Activated gamma-delta T cell treated with anti-CD3 and anti-CD28 coated beads, Interleukin-2, amount 50 U/mL, for 16 hours (primary cell): ENCODE measurements around the gene MYL3.

Source experiments
- DNase-seq: peaks from one replicate; pipeline ENCODE4 v3.0.0-alpha.2; 2020; ENCODE audit warnings: low read depth

MYL3 gene

GRCh38 chr3:46899151-46900006, 36.1 kb upstream of the MYL3 start:
- DNase-seq: no peak

- DNase-seq: no peak
Observed at GRCh38 chr3:46898321-46899150, 35.3 kb upstream of the MYL3 start.

- no peak for DNase-seq
Observed at GRCh38 chr3:46897829-46898320, 34.6 kb upstream of the MYL3 start.

GRCh38 chr3:46897031-46897430, 33.8 kb upstream of the MYL3 start:
- no peak for DNase-seq

- DNase-seq: no peak
Observed at GRCh38 chr3:46896386-46896785, 33.1 kb upstream of the MYL3 start.

GRCh38 chr3:46895761-46896160, 32.5 kb upstream of the MYL3 start:
- no peak for DNase-seq

- DNase-seq: peak; percentile 64
Observed at GRCh38 chr3:46895204-46895660, 32.0 kb upstream of the MYL3 start.

GRCh38 chr3:46894256-46894655, 31.0 kb upstream of the MYL3 start:
- DNase-seq: no peak

GRCh38 chr3:46893763-46894162, 30.5 kb upstream of the MYL3 start:
- no peak for DNase-seq

GRCh38 chr3:46893146-46893748, 30.0 kb upstream of the MYL3 start:
- DNase-seq: no peak

GRCh38 chr3:46892285-46893145, 29.3 kb upstream of the MYL3 start:
- no peak for DNase-seq

GRCh38 chr3:46891132-46891531, 27.9 kb upstream of the MYL3 start:
- no peak for DNase-seq

GRCh38 chr3:46890132-46890531, 26.9 kb upstream of the MYL3 start:
- DNase-seq: no peak

- DNase-seq: no peak
Observed at GRCh38 chr3:46889381-46890110, 26.3 kb upstream of the MYL3 start.

- no peak for DNase-seq
Observed at GRCh38 chr3:46888705-46889104, 25.5 kb upstream of the MYL3 start.

GRCh38 chr3:46887980-46888494, 24.8 kb upstream of the MYL3 start:
- no peak for DNase-seq

- no peak for DNase-seq
Observed at GRCh38 chr3:46885612-46886011, 22.4 kb upstream of the MYL3 start.

GRCh38 chr3:46884929-46885328, 21.7 kb upstream of the MYL3 start:
- DNase-seq: no peak

GRCh38 chr3:46884427-46884826, 21.2 kb upstream of the MYL3 start:
- DNase-seq: no peak

- no peak for DNase-seq
Observed at GRCh38 chr3:46883830-46884185, 20.6 kb upstream of the MYL3 start.
